K562 (cell line): Measurements from ENCODE around the gene RAB6B. TPM values are rescaled to one million over a fixed set of nuclear protein-coding genes. Genes with fewer than 3 reads are reported as not detected.

Experiments used
- ARID2 ChIP-seq: fragments of 450-650 bp; IDR thresholded peaks from 2 replicates; pipeline ENCODE4 v1.6.1; 2017; ENCODE audit warnings: antibody characterized with exemption, mild to moderate bottlenecking
- CXXC5 ChIP-seq: fragments of 250-450 bp; sonication (Bioruptor Pico); IDR thresholded peaks from 2 replicates; pipeline ENCODE4 v1.8.0; 2022; ENCODE audit warnings: inconsistent platforms, mild to moderate bottlenecking, moderate library complexity
- DACH1 ChIP-seq: fragments of 450-650 bp; IDR thresholded peaks from 2 replicates; pipeline ENCODE4 v1.6.1; 2018; ENCODE audit not compliant: partially characterized antibody
- ETV1 ChIP-seq: fragments of 450-650 bp; conservative IDR thresholded peaks from 2 replicates; pipeline ENCODE4 v1.6.1; 2016; ENCODE audit warnings: missing genetic modification characterization, control low read depth, low read depth, missing compliant biosample characterization
- HOMEZ ChIP-seq: fragments of 250-450 bp; sonication (Bioruptor Pico); IDR thresholded peaks from 2 replicates; pipeline ENCODE4 v1.4.0; 2020; ENCODE audit warnings: mild to moderate bottlenecking, moderate library complexity
- KAT2B ChIP-seq: IDR thresholded peaks from one replicate; pipeline ENCODE4 v1.6.1; 2012; ENCODE audit warnings: low read depth, mild to moderate bottlenecking, control low read depth, inconsistent platforms, low read length, moderate library complexity
- MTA1 ChIP-seq: fragments of 450-650 bp; IDR thresholded peaks from 2 replicates; pipeline ENCODE4 v1.6.1; 2017; ENCODE audit warnings: borderline replicate concordance
- NFE2L1 ChIP-seq: fragments of 450-650 bp; IDR thresholded peaks from 2 replicates; pipeline ENCODE4 v1.6.1; 2016; ENCODE audit warnings: missing genetic modification characterization, low read depth, mild to moderate bottlenecking, missing compliant biosample characterization, moderate library complexity, borderline replicate concordance
- PCBP1 ChIP-seq: fragments of 200-400 bp; formaldehyde crosslinking; IDR thresholded peaks from 2 replicates; pipeline ENCODE4 v1.6.1; 2018; ENCODE audit warnings: mild to moderate bottlenecking, low read depth, low read length; ENCODE audit not compliant: poor library complexity, severe bottlenecking
- PML ChIP-seq: IDR thresholded peaks from 2 replicates; pipeline ENCODE4 v1.6.1; 2012; ENCODE audit warnings: low read length, inconsistent platforms
- POLR3A ChIP-seq: IDR thresholded peaks from 2 replicates; pipeline ENCODE4 v1.6.1; 2011; ENCODE audit warnings: borderline replicate concordance, mild to moderate bottlenecking, moderate library complexity; ENCODE audit not compliant: insufficient read length, insufficient read depth; ENCODE audit errors: extremely low read depth
- PRMT5 ChIP-seq: sonication (generic); formaldehyde crosslinking; IDR thresholded peaks from 2 replicates; pipeline ENCODE4 v1.5.0; 2020; ENCODE audit warnings: missing genetic modification reagents
- RFX7 ChIP-seq: fragments of 250-450 bp; sonication (Bioruptor Pico); IDR thresholded peaks from 2 replicates; pipeline ENCODE4 v1.5.1; 2021; ENCODE audit warnings: mild to moderate bottlenecking
- RREB1 ChIP-seq: fragments of 250-450 bp; sonication (Bioruptor Pico); IDR thresholded peaks from 2 replicates; pipeline ENCODE4 v1.4.0; 2020
- SRSF9 ChIP-seq: fragments of 200-400 bp; formaldehyde crosslinking; IDR thresholded peaks from 2 replicates; pipeline ENCODE4 v1.6.1; 2017; ENCODE audit warnings: low read depth, low read length, borderline replicate concordance
- TRIM28 ChIP-seq: fragments of 450-650 bp; IDR thresholded peaks from 2 replicates; pipeline ENCODE4 v1.6.1; 2017
- UBTF ChIP-seq, 2 experiments: IDR thresholded peaks; 2 replicates each; pipeline ENCODE4 v1.6.1; 2012; ENCODE audit warnings: improper control_type of control experiment in 2 of 2, low read depth in 2 of 2, low read length in 2 of 2, borderline replicate concordance in 1 of 2
- ZNF280B ChIP-seq: fragments of 250-450 bp; sonication (Bioruptor Pico); IDR thresholded peaks from 2 replicates; pipeline ENCODE4 v1.5.1; 2021; ENCODE audit warnings: mild to moderate bottlenecking
- polyA plus RNA-seq, 8 experiments: library from polyadenylated mRNA; depleted of rRNA in 4 of 8; stranded (reverse) in 5 of 8; unstranded in 3 of 8; fragments of >200 nt; fragmentation: Nextera tagmentation in 2 of 8; fragmentation: Illumina TruSeq in 1 of 8; extraction: Ambion mirVana in 2 of 8; extraction: Trizol in 1 of 8; gene quantifications; 2 replicates each; pipeline versions ENCODE4 v1.2.1 to v1.2.3, GENCODE V29; 2011 to 2014; ENCODE audit warnings: inconsistent platforms in 1 of 8, missing spikeins in 1 of 8
- total RNA-seq, 7 experiments: library from RNA; depleted of rRNA in 6 of 7; stranded (reverse); fragments of >200 nt in 6 of 7; fragmentation: Illumina TruSeq in 2 of 7; extraction: Trizol in 2 of 7; gene quantifications; 2 replicates each; pipeline versions ENCODE4 v1.2.1 to v1.2.3, GENCODE V29; 2011 to 2021; ENCODE audit warnings: low replicate concordance in 1 of 7

The RAB6B gene
- total and polyA plus RNA-seq, 9 of the 15 experiments (the other 6 are each of a cell fraction or from before 2014, with no cell fraction given), result 0.60 to 18.1 (median 1.5) TPM

GRCh38 chr3:133943639-133944141, 48.0 kb upstream of the RAB6B start (continued):
- no peak for TF ChIP-seq PCBP1
- TF ChIP-seq CXXC5 (CRISPR knock-in tag), result 0 out of 2 replicates have a peak, but pooled peaks have one; percentile 10
- no peak for TF ChIP-seq ARID2
- no peak for TF ChIP-seq HOMEZ (CRISPR knock-in tag)
- no peak for TF ChIP-seq DACH1
- TF ChIP-seq RREB1 (CRISPR knock-in tag), result no peak
- no peak for TF ChIP-seq SRSF9
- peak; percentile 61; the same call in 1 of the 2 replicates for TF ChIP-seq PML
- TF ChIP-seq TRIM28, result no peak
- no peak for TF ChIP-seq POLR3A
- no peak for TF ChIP-seq ZNF280B (CRISPR knock-in tag)
- TF ChIP-seq NFE2L1, result no peak
- TF ChIP-seq UBTF (IDR thresholded peaks at IDR 0.05; ENCODE audit: borderline replicate concordance in 1 of 2, low read depth in 2 of 2, low read length in 2 of 2), result no peak
- TF ChIP-seq ETV1 (tag), result no peak
- no peak for TF ChIP-seq MTA1
- no peak for TF ChIP-seq PRMT5 (CRISPR knock-in tag)
- no peak for TF ChIP-seq RFX7 (CRISPR knock-in tag)
- no peak for TF ChIP-seq KAT2B
